Activated T-cell treated with anti-CD3 and anti-CD28 coated beads for 1 hour (primary cell): ENCODE data around the gene MB21D2.

Source experiments
- DNase-seq: peaks from one replicate; pipeline ENCODE4 v3.0.0-alpha.2; 2020; ENCODE audit warnings: low read depth

MB21D2 gene

GRCh38 chr3:192833177-192833890 is 84.3 kb downstream of the MB21D2 start:
- no peak for DNase-seq

- no peak for DNase-seq
Observed at GRCh38 chr3:192831801-192832347, 85.8 kb downstream of the MB21D2 start.

- no peak for DNase-seq
Observed at GRCh38 chr3:192831111-192831644, 86.5 kb downstream of the MB21D2 start.

- no peak for DNase-seq
Observed at GRCh38 chr3:192830291-192831110, 87.2 kb downstream of the MB21D2 start.

- no peak for DNase-seq
Observed at GRCh38 chr3:192827863-192828594, 89.6 kb downstream of the MB21D2 start.

GRCh38 chr3:192827208-192827607 is 90.4 kb downstream of the MB21D2 start:
- DNase-seq, result no peak

- DNase-seq, result no peak
Observed at GRCh38 chr3:192826214-192827006, 91.2 kb downstream of the MB21D2 start.

GRCh38 chr3:192825657-192826200 is 91.9 kb downstream of the MB21D2 start:
- DNase-seq, result no peak

- DNase-seq, result no peak
Observed at GRCh38 chr3:192825216-192825615, 92.4 kb downstream of the MB21D2 start.

GRCh38 chr3:192824313-192824712 is 93.3 kb downstream of the MB21D2 start:
- no peak for DNase-seq

GRCh38 chr3:192821161-192821560 is 96.5 kb downstream of the MB21D2 start:
- DNase-seq, result no peak

- DNase-seq, result no peak
Observed at GRCh38 chr3:192820161-192820560, 97.5 kb downstream of the MB21D2 start.

GRCh38 chr3:192819001-192819569 is 98.6 kb downstream of the MB21D2 start:
- no peak for DNase-seq

- DNase-seq, result no peak
Observed at GRCh38 chr3:192818126-192818525, 99.5 kb downstream of the MB21D2 start.

GRCh38 chr3:192817506-192817905 is 100.2 kb downstream of the MB21D2 start:
- no peak for DNase-seq

GRCh38 chr3:192817053-192817452 is 100.6 kb downstream of the MB21D2 start:
- no peak for DNase-seq

- no peak for DNase-seq
Observed at GRCh38 chr3:192816351-192816750, 101.3 kb downstream of the MB21D2 start.

GRCh38 chr3:192812743-192813383 is 104.8 kb downstream of the MB21D2 start:
- no peak for DNase-seq

GRCh38 chr3:192805711-192806110 is 111.9 kb downstream of the MB21D2 start:
- DNase-seq, result no peak

- no peak for DNase-seq
Observed at GRCh38 chr3:192804502-192804901, 113.2 kb downstream of the MB21D2 start.
